A549 (cell line): ENCODE measurements around the gene HNRNPAB. TPM values are rescaled to one million over a fixed set of nuclear protein-coding genes. Genes with fewer than 3 reads are reported as not detected.
A peak's percentile ranks its signal among the peaks of the same experiment; 100 is the strongest.

Source experiments
- ATAC-seq, 2 experiments: fragments of 200-7000 bp in 1 of 2; fragments of >200 bp in 1 of 2; cut with Nextera tagmentation in 1 of 2; cut with Tn5 transposase in 1 of 2; 3 replicates each; pipeline versions ENCODE4 v1.8.0 to v1.9.1; 2018 to 2020; ENCODE audit warnings: mild to moderate bottlenecking in 1 of 2, moderate library complexity in 1 of 2
- CTCF ChIA-PET: fragments of 300-600 bp; sonication (Branson Sonifier 250); formaldehyde crosslinking; extraction: SDS; loops from one replicate; lab custom pipeline; 2021; ENCODE audit warnings: antibody characterized with exemption, inconsistent platforms; lab: Yijun Ruan, JAX
- POLR2A ChIA-PET: fragments of 350-600 bp; formaldehyde crosslinking; extraction: SDS; loops from one replicate; lab custom pipeline; 2021; ENCODE audit warnings: antibody characterized with exemption, inconsistent platforms; lab: Yijun Ruan, JAX
- DNase-seq, 2 experiments: peaks; one replicate each; pipeline versions ENCODE4 v3.0.0 to v3.0.0-alpha.2; 2011 to 2016; ENCODE audit warnings: low read depth in 1 of 2, low spot score in 1 of 2
- FAIRE-seq: peaks from 2 replicates; lab custom pipeline; 2011; peaks lifted over from hg19 to GRCh38; lab: Jason Lieb, UNC
- H3K27ac ChIP-seq, 2 experiments: fragments of >200 bp; sonication (Bioruptor Twin); formaldehyde crosslinking; 3 replicates each; pipeline ENCODE4 v1.5.1; 2016 to 2017
- H3K4me1 ChIP-seq: fragments of >200 bp; sonication (Bioruptor Twin); formaldehyde crosslinking; 3 replicates; pipeline ENCODE4 v1.6.1; 2016
- H3K4me2 ChIP-seq: fragments of >200 bp; sonication (Bioruptor Twin); formaldehyde crosslinking; 3 replicates; pipeline ENCODE4 v1.6.1; 2016
- H3K4me3 ChIP-seq: fragments of >200 bp; sonication (Bioruptor Twin); formaldehyde crosslinking; 3 replicates; pipeline ENCODE4 v1.5.1; 2016
- H3K9me3 ChIP-seq: fragments of >200 bp; sonication (Bioruptor Twin); formaldehyde crosslinking; 3 replicates; pipeline ENCODE4 v1.6.1; 2016
- BCL3 ChIP-seq: fragments of >200 bp; sonication (Bioruptor Twin); formaldehyde crosslinking; IDR thresholded peaks from 3 replicates; pipeline ENCODE4 v1.6.1; 2016
- BHLHE40 ChIP-seq: IDR thresholded peaks from 2 replicates; pipeline ENCODE4 v1.6.1; 2012; ENCODE audit warnings: low read depth, low read length, inconsistent platforms
- CEBPB ChIP-seq, 2 experiments: fragments of >200 bp in 1 of 2; sonication (Bioruptor Twin) in 1 of 2; formaldehyde crosslinking in 1 of 2; IDR thresholded peaks; 2 replicates each; pipeline ENCODE4 v1.6.1; 2012 to 2016
- CTCF ChIP-seq: fragments of >200 bp; sonication (Bioruptor Twin); formaldehyde crosslinking; IDR thresholded peaks from 3 replicates; pipeline ENCODE4 v1.5.1; 2016
- E2F6 ChIP-seq: IDR thresholded peaks from 2 replicates; pipeline ENCODE4 v1.6.1; 2012; ENCODE audit warnings: low read depth, borderline replicate concordance
- EHMT2 ChIP-seq: fragments of 200-600 bp; sonication (generic); IDR thresholded peaks from 2 replicates; pipeline ENCODE4 v1.6.1; 2016; ENCODE audit warnings: antibody characterized with exemption, low read depth, mild to moderate bottlenecking, moderate library complexity
- EP300 ChIP-seq, 2 experiments: fragments of >200 bp; sonication (Bioruptor Twin); formaldehyde crosslinking; IDR thresholded peaks; 2 replicates in 1 of 2; 3 replicates in 1 of 2; pipeline ENCODE4 v1.6.1; 2016 to 2017
- ESRRA ChIP-seq: fragments of 150-350 bp; IDR thresholded peaks from 2 replicates; pipeline ENCODE4 v1.6.1; 2014; ENCODE audit warnings: mild to moderate bottlenecking, low read length, borderline replicate concordance
- FOSB ChIP-seq: fragments of 250-450 bp; sonication (Bioruptor Pico); IDR thresholded peaks from 2 replicates; pipeline ENCODE4 v1.5.0; 2020; ENCODE audit warnings: mild to moderate bottlenecking, moderate library complexity
- FOXS1 ChIP-seq: fragments of 250-450 bp; sonication (Bioruptor Pico); IDR thresholded peaks from 2 replicates; pipeline ENCODE4 v1.5.0; 2020; ENCODE audit warnings: mild to moderate bottlenecking, moderate library complexity
- GATA3 ChIP-seq: IDR thresholded peaks from 2 replicates; pipeline ENCODE4 v1.6.1; 2012; ENCODE audit warnings: borderline replicate concordance
- HES2 ChIP-seq: fragments of >200 bp; sonication (Bioruptor Twin); formaldehyde crosslinking; IDR thresholded peaks from 2 replicates; pipeline ENCODE4 v1.6.1; 2016
- HOXB5 ChIP-seq: fragments of 250-450 bp; sonication (Bioruptor Pico); IDR thresholded peaks from 2 replicates; pipeline ENCODE4 v1.5.0; 2020; ENCODE audit warnings: mild to moderate bottlenecking, moderate library complexity
- JUN ChIP-seq, 2 experiments: fragments of >200 bp; sonication (Bioruptor Twin); formaldehyde crosslinking; IDR thresholded peaks; 2 replicates in 1 of 2; 3 replicates in 1 of 2; pipeline ENCODE4 v1.6.1; 2016 to 2017
- JUNB ChIP-seq: fragments of >200 bp; sonication (Bioruptor Twin); formaldehyde crosslinking; IDR thresholded peaks from 2 replicates; pipeline ENCODE4 v1.6.1; 2016
- KDM1A ChIP-seq: fragments of 200-600 bp; sonication (generic); IDR thresholded peaks from 2 replicates; pipeline ENCODE4 v1.6.1; 2016; ENCODE audit warnings: low read depth, mild to moderate bottlenecking
- MAZ ChIP-seq: fragments of 150-350 bp; IDR thresholded peaks from 2 replicates; pipeline ENCODE4 v1.6.1; 2014; ENCODE audit warnings: antibody characterized with exemption, low read depth, low read length, borderline replicate concordance
- NPAS2 ChIP-seq: fragments of 250-450 bp; sonication (Bioruptor Pico); IDR thresholded peaks from 2 replicates; pipeline ENCODE4 v1.8.0; 2022; ENCODE audit warnings: mild to moderate bottlenecking, moderate library complexity, borderline replicate concordance
- PHF8 ChIP-seq: fragments of 200-600 bp; sonication (generic); IDR thresholded peaks from 2 replicates; pipeline ENCODE4 v1.6.1; 2016; ENCODE audit warnings: low read depth, mild to moderate bottlenecking, antibody characterized with exemption, moderate library complexity, borderline replicate concordance
- POLR2A ChIP-seq: IDR thresholded peaks from 2 replicates; pipeline ENCODE4 v1.6.1; 2012; ENCODE audit warnings: mild to moderate bottlenecking, low read length
- RAD21 ChIP-seq, 2 experiments: fragments of >200 bp in 1 of 2; sonication (Bioruptor Twin) in 1 of 2; formaldehyde crosslinking in 1 of 2; IDR thresholded peaks in 1 of 2; conservative IDR thresholded peaks in 1 of 2; 2 replicates in 1 of 2; 3 replicates in 1 of 2; pipeline ENCODE4 v1.6.1; 2012 to 2018; ENCODE audit warnings: inconsistent platforms in 1 of 2
- RCOR1 ChIP-seq: fragments of 150-350 bp; IDR thresholded peaks from 2 replicates; pipeline ENCODE4 v1.6.1; 2014; ENCODE audit warnings: antibody characterized with exemption, low read length, low read depth
- RFX5 ChIP-seq: fragments of 450-650 bp; IDR thresholded peaks from 2 replicates; pipeline ENCODE4 v1.7.1; 2014; ENCODE audit warnings: antibody characterized with exemption, mild to moderate bottlenecking, moderate library complexity
- TFCP2L1 ChIP-seq: fragments of 250-450 bp; sonication (Bioruptor Pico); IDR thresholded peaks from 2 replicates; pipeline ENCODE4 v1.5.0; 2021; ENCODE audit warnings: mild to moderate bottlenecking
- TP53 ChIP-seq: fragments of 250-450 bp; sonication (Bioruptor Pico); IDR thresholded peaks from 2 replicates; pipeline ENCODE4 v1.5.0; 2021; ENCODE audit warnings: mild to moderate bottlenecking, moderate library complexity
- USF2 ChIP-seq: fragments of 450-650 bp; IDR thresholded peaks from 2 replicates; pipeline ENCODE4 v1.6.1; 2014; ENCODE audit warnings: antibody characterized with exemption
- ZNF302 ChIP-seq: fragments of 250-450 bp; sonication (Bioruptor Pico); IDR thresholded peaks from 2 replicates; pipeline ENCODE4 v1.9.0; 2021; ENCODE audit warnings: inconsistent platforms, mild to moderate bottlenecking, moderate library complexity
- WGBS: methylation state at CpG from one replicate; pipeline ENCODE4 v1.1.6; 2017; ENCODE audit errors: missing lambda C conversion rate; 5-methylcytosine and 5-hydroxymethylcytosine counted together
- polyA plus RNA-seq, 4 experiments: library from polyadenylated mRNA; depleted of rRNA in 3 of 4; stranded (reverse); fragments of >200 nt; fragmentation: RNase III in 1 of 4; extraction: RNeasy Plus Mini Kit Qiagen cat#74134 plus additional on column Dnase treatment in 1 of 4; gene quantifications; 2 replicates in 3 of 4; 3 replicates in 1 of 4; pipeline ENCODE4 v1.2.3, GENCODE V29; 2011 to 2017

The HNRNPAB gene
- polyA plus RNA-seq, 2 of the 4 experiments (the other 2 are of a cell fraction) = 200 to 352 TPM

- H3K27ac ChIP-seq = peak overlapping the region; percentile 91 to 96
- peak overlapping the region; percentile 99 for H3K4me2 ChIP-seq
- WGBS = 77% methylated on average over 11 of the region's 11 CpGs
- FAIRE-seq (no peak), ATAC-seq (peak; percentile 25 to 36; a peak in 5 of 6 replicates), DNase-seq (no peak)
- peak overlapping the region; percentile 93 for H3K4me3 ChIP-seq
- H3K4me1 ChIP-seq = peaks cover 18% of the 10 kb centered on the region
- ChIA-PET POLR2A (interaction anchor here (1.4 to 2.3 kb wide), 2 partner anchors 20 to 29 kb away, joined by 4 to 14 read pairs; partner anchors contain the start of gene HNRNPAB), CTCF (interaction anchor here (1.6 kb wide), 1 partner anchor 12 kb away, joined by 4 read pairs; no protein-coding TSS in a partner anchor)
- TF ChIP-seq PHF8 (0 out of 2 replicates have a peak, but pooled peaks have one; percentile 31), JUN (IDR thresholded peaks at IDR 0.05) (no peak)
- H3K9me3 ChIP-seq = no peaks in the 10 kb centered on the region
Measured at GRCh38 chr5:178232920-178233429, 28.6 kb downstream of the HNRNPAB start.

GRCh38 chr5:178234121-178234749 is 29.9 kb downstream of the HNRNPAB start:
- ChIA-PET CTCF (interaction anchor here (0.6 to 1.4 kb wide), 9 partner anchors 8 to 1353 kb away, joined by 3 to 6 read pairs (median 4); no protein-coding TSS in a partner anchor), POLR2A (interaction anchor here (1.0 kb wide), 1 partner anchor 30 kb away, joined by 3 read pairs; the partner anchor contains the start of gene HNRNPAB)
- no peak overlapping the region for H3K4me3 ChIP-seq
- no peak overlapping the region for H3K27ac ChIP-seq
- ATAC-seq (no peak), DNase-seq (no peak), FAIRE-seq (no peak)
- TF ChIP-seq ZNF302 = no peak
- no peak for TF ChIP-seq CEBPB (IDR thresholded peaks at IDR 0.05)
- no peak for TF ChIP-seq FOXS1 (CRISPR knock-in tag)
- no peak for TF ChIP-seq NPAS2 (CRISPR knock-in tag)
- TF ChIP-seq KDM1A = no peak
- TF ChIP-seq TP53 (CRISPR knock-in tag) = no peak
- no peak for TF ChIP-seq MAZ
- TF ChIP-seq JUN (IDR thresholded peaks at IDR 0.05) = no peak
- no peak for TF ChIP-seq BCL3
- TF ChIP-seq ESRRA = no peak
- H3K4me2 ChIP-seq = no peak overlapping the region
- WGBS = 70% methylated on average over 6 of the region's 7 CpGs
- H3K9me3 ChIP-seq = no peaks in the 10 kb centered on the region
- peaks cover 18% of the 10 kb centered on the region for H3K4me1 ChIP-seq

GRCh38 chr5:178234750-178235587 is 30.6 kb downstream of the HNRNPAB start:
- peaks cover 18% of the 10 kb centered on the region for H3K4me1 ChIP-seq
- WGBS = 17% methylated on average over 11 of the region's 12 CpGs
- TF ChIP-seq RAD21 (conservative IDR thresholded peaks at IDR 0.05 in 1 of 2, IDR thresholded peaks at IDR 0.05 in 1 of 2) (peak; percentile 71 to 79; a peak in 4 of 5 replicates), TFCP2L1 (CRISPR knock-in tag) (no peak), BHLHE40 (no peak), EP300 (IDR thresholded peaks at IDR 0.05) (no peak), USF2 (no peak), FOSB (CRISPR knock-in tag) (no peak), HOXB5 (CRISPR knock-in tag) (no peak), RFX5 (no peak), JUNB (no peak), RCOR1 (no peak), CEBPB (IDR thresholded peaks at IDR 0.05) (no peak), POLR2A (no peak), EHMT2 (no peak), GATA3 (no peak), CTCF (peak; percentile 65), HES2 (no peak), E2F6 (no peak), NPAS2 (CRISPR knock-in tag) (no peak)

More at GRCh38 chr5:178234750-178235587, 30.6 kb downstream of the HNRNPAB start:
- Histone ChIP-seq H3K4me2 (no peak overlapping the region), H3K4me3 (no peak overlapping the region), H3K27ac (no peak overlapping the region), H3K9me3 (no peaks in the 10 kb centered on the region)
- POLR2A ChIA-PET = interaction anchor here (1.0 kb wide), 1 partner anchor 31 kb away, joined by 3 read pairs; the partner anchor contains the start of gene HNRNPAB
- DNase-seq = peak; percentile 66 to 80
- ATAC-seq = peak in 1 of 2 experiments; percentile 53; a peak in 3 of 6 replicates
- CTCF ChIA-PET = interaction anchor here (0.6 to 1.4 kb wide), 9 partner anchors 9 to 1352 kb away, joined by 3 to 6 read pairs (median 4); no protein-coding TSS in a partner anchor
- FAIRE-seq = no peak
